Measurements from ENCODE around the gene MAGI1.
"Not testable (repeated sequence)": the region's sequence is repeated elsewhere in the genome, so short reads cannot be mapped to it uniquely, and the experiment has no call there.

Gene MAGI1

GRCh38 chr3:65873028-65873427, 165.7 kb downstream of the MAGI1 start:
- no peak for DNase-seq (ENCODE audit: low spot score)

- DNase-seq (ENCODE audit: low spot score): no peak
Observed at GRCh38 chr3:65871305-65872141, 167.2 kb downstream of the MAGI1 start.

GRCh38 chr3:65869798-65870197, 168.9 kb downstream of the MAGI1 start:
- no peak for DNase-seq (ENCODE audit: low spot score)

- no peak for DNase-seq (ENCODE audit: low spot score)
Observed at GRCh38 chr3:65867463-65868210, 171.1 kb downstream of the MAGI1 start.

GRCh38 chr3:65864357-65864904, 174.3 kb downstream of the MAGI1 start:
- no peak for DNase-seq (ENCODE audit: low spot score)

- no peak for DNase-seq (ENCODE audit: low spot score)
Observed at GRCh38 chr3:65861718-65862117, 177.0 kb downstream of the MAGI1 start.

GRCh38 chr3:65859612-65860011, 179.1 kb downstream of the MAGI1 start:
- DNase-seq (ENCODE audit: low spot score): not testable (repeated sequence)

- DNase-seq (ENCODE audit: low spot score): no peak
Observed at GRCh38 chr3:65858749-65859148, 180.0 kb downstream of the MAGI1 start.

GRCh38 chr3:65857327-65857726, 181.4 kb downstream of the MAGI1 start:
- DNase-seq (ENCODE audit: low spot score): no peak

GRCh38 chr3:65856907-65857306, 181.8 kb downstream of the MAGI1 start:
- no peak for DNase-seq (ENCODE audit: low spot score)

GRCh38 chr3:65855370-65856100, 183.2 kb downstream of the MAGI1 start:
- DNase-seq (ENCODE audit: low spot score): no peak

GRCh38 chr3:65854606-65855304, 184.0 kb downstream of the MAGI1 start:
- DNase-seq (ENCODE audit: low spot score): no peak

GRCh38 chr3:65851827-65852226, 186.9 kb downstream of the MAGI1 start:
- DNase-seq (ENCODE audit: low spot score): no peak

GRCh38 chr3:65850261-65850660, 188.5 kb downstream of the MAGI1 start:
- no peak for DNase-seq (ENCODE audit: low spot score)

- no peak for DNase-seq (ENCODE audit: low spot score)
Observed at GRCh38 chr3:65848024-65848423, 190.7 kb downstream of the MAGI1 start.

- no peak for DNase-seq (ENCODE audit: low spot score)
Observed at GRCh38 chr3:65846936-65847335, 191.8 kb downstream of the MAGI1 start.

- no peak for DNase-seq (ENCODE audit: low spot score)
Observed at GRCh38 chr3:65844370-65844769, 194.3 kb downstream of the MAGI1 start.

GRCh38 chr3:65843732-65844131, 195.0 kb downstream of the MAGI1 start:
- DNase-seq (ENCODE audit: low spot score): no peak

- DNase-seq (ENCODE audit: low spot score): no peak
Observed at GRCh38 chr3:65837604-65838003, 201.1 kb downstream of the MAGI1 start.

- no peak for DNase-seq (ENCODE audit: low spot score)
Observed at GRCh38 chr3:65836047-65836446, 202.7 kb downstream of the MAGI1 start.

- DNase-seq (ENCODE audit: low spot score): no peak
Observed at GRCh38 chr3:65833761-65834505, 204.8 kb downstream of the MAGI1 start.

Measured in hematopoietic multipotent progenitor cell treated with erythropoietin and hydrocortisone succinate and interleukin-3 and kit ligand, for 17 days (in vitro differentiated cells).